H1 (cell line): ENCODE measurements around the gene LCE3C. TPM values are rescaled to one million over a fixed set of nuclear protein-coding genes. Genes with fewer than 3 reads are reported as not detected.

Experiments
- CTCF ChIA-PET: fragments of 300-600 bp; sonication (Branson Sonifier 250); formaldehyde crosslinking; loops from one replicate; lab custom pipeline; 2021; ENCODE audit not compliant: partially characterized antibody; lab: Charles Lee
- POLR2A ChIA-PET: fragments of 300-600 bp; sonication (Branson Sonifier 250); formaldehyde crosslinking; loops from one replicate; lab custom pipeline; 2021; ENCODE audit warnings: inconsistent platforms; ENCODE audit not compliant: partially characterized antibody; lab: Charles Lee
- DNase-seq, 2 experiments: peaks; one replicate each; pipeline versions ENCODE4 v3.0.0 to v3.0.0-alpha.2; 2010 to 2022; ENCODE audit warnings: low spot score in 2 of 2, low read depth in 1 of 2, mixed read lengths in 1 of 2
- FAIRE-seq: peaks from 2 replicates; lab custom pipeline; 2011; peaks lifted over from hg19 to GRCh38; lab: Jason Lieb, UNC
- H2AFZ ChIP-seq: 2 replicates; pipeline ENCODE4 v1.8.1; 2012; ENCODE audit warnings: low read length, inconsistent platforms
- H2AK5ac ChIP-seq: 2 replicates; pipeline ENCODE4 v1.6.1; 2013; ENCODE audit warnings: low read depth, low read length
- H2BK120ac ChIP-seq: replicated peaks from 2 replicates; pipeline ENCODE3; 2013; ENCODE audit warnings: low read depth, low read length, inconsistent platforms
- H2BK12ac ChIP-seq: 2 replicates; pipeline ENCODE4 v1.6.1; 2013; ENCODE audit warnings: low read depth, low read length
- H2BK15ac ChIP-seq: 2 replicates; pipeline ENCODE4 v1.6.1; 2013; ENCODE audit warnings: low read length
- H2BK20ac ChIP-seq: 2 replicates; pipeline ENCODE4 v1.6.1; 2013; ENCODE audit warnings: low read length
- H2BK5ac ChIP-seq: 2 replicates; pipeline ENCODE4 v1.6.1; 2013; ENCODE audit warnings: low read depth, low read length
- H3K14ac ChIP-seq: 2 replicates; pipeline ENCODE4 v1.6.1; 2013; ENCODE audit warnings: inconsistent platforms; ENCODE audit not compliant: insufficient read length
- H3K18ac ChIP-seq: 2 replicates; pipeline ENCODE4 v1.6.1; 2013; ENCODE audit warnings: low read length; ENCODE audit errors: extremely low read depth
- H3K23ac ChIP-seq: 2 replicates; pipeline ENCODE4 v1.6.1; 2013; ENCODE audit warnings: inconsistent platforms; ENCODE audit not compliant: insufficient read length
- H3K23me2 ChIP-seq: 2 replicates; pipeline ENCODE4 v1.6.1; 2013; ENCODE audit warnings: low read depth, low read length
- H3K27ac ChIP-seq: 2 replicates; pipeline ENCODE4 v1.6.1; 2011; ENCODE audit warnings: low read depth, low read length, inconsistent platforms
- H3K27me3 ChIP-seq, 4 experiments: replicated peaks in 1 of 4; 1 replicate in 1 of 4; 2 replicates in 3 of 4; pipeline versions ENCODE4 v1.6.1 to v1.8.1; 2011 to 2013; ENCODE audit warnings: low read length in 3 of 4, mild to moderate bottlenecking in 3 of 4, inconsistent platforms in 2 of 4, mixed read lengths in 2 of 4, moderate library complexity in 1 of 4; ENCODE audit not compliant: control insufficient read depth in 3 of 4, insufficient read depth in 3 of 4; ENCODE audit errors: extremely low read depth in 1 of 4
- H3K36me3 ChIP-seq, 4 experiments: 2 replicates each; pipeline versions ENCODE4 v1.6.1 to v1.8.1; 2011 to 2013; ENCODE audit warnings: mild to moderate bottlenecking in 4 of 4, low read length in 3 of 4, moderate library complexity in 2 of 4, control low read depth in 1 of 4, inconsistent platforms in 1 of 4; ENCODE audit not compliant: insufficient read depth in 4 of 4, control insufficient read depth in 2 of 4
- H3K4ac ChIP-seq: replicated peaks from 2 replicates; pipeline ENCODE3; 2013; ENCODE audit warnings: low read length, low read depth, mixed read lengths, inconsistent platforms; ENCODE audit not compliant: insufficient read length
- H3K4me1 ChIP-seq, 4 experiments: replicated peaks in 1 of 4; 1 replicate in 1 of 4; 2 replicates in 3 of 4; pipeline versions ENCODE4 v1.6.1 to v1.8.1; 2011 to 2013; ENCODE audit warnings: low read length in 3 of 4, inconsistent platforms in 2 of 4, mixed read lengths in 1 of 4; ENCODE audit not compliant: insufficient read depth in 4 of 4, control insufficient read depth in 3 of 4
- H3K4me2 ChIP-seq, 2 experiments: 2 replicates each; pipeline versions ENCODE4 v1.6.1 to v1.8.1; 2011 to 2013; ENCODE audit warnings: low read depth in 2 of 2, low read length in 2 of 2, control low read depth in 1 of 2, inconsistent platforms in 1 of 2, mild to moderate bottlenecking in 1 of 2; ENCODE audit not compliant: insufficient read depth in 1 of 2
- H3K4me3 ChIP-seq, 4 experiments: fragments of 200-600, 300-600 bp in 1 of 4; sonication (generic), shearing (Covaris generic), sonication (Bioruptor Twin) in 1 of 4; 2 replicates each; pipeline versions ENCODE4 v1.5.1 to v1.8.1; 2011 to 2016; ENCODE audit warnings: low read length in 4 of 4, low read depth in 3 of 4, control low read depth in 2 of 4, inconsistent platforms in 2 of 4, mild to moderate bottlenecking in 2 of 4, mixed read lengths in 1 of 4, moderate library complexity in 1 of 4; ENCODE audit not compliant: insufficient read depth in 2 of 4; ENCODE audit errors: extremely low read depth in 1 of 4
- H3K56ac ChIP-seq: replicated peaks from 2 replicates; pipeline ENCODE3; 2013; ENCODE audit warnings: low read depth, mild to moderate bottlenecking, mixed read lengths, low read length, inconsistent platforms; ENCODE audit not compliant: insufficient read length
- H3K79me1 ChIP-seq: 2 replicates; pipeline ENCODE4 v1.6.1; 2013; ENCODE audit warnings: low read depth, low read length, control low read depth
- H3K79me2 ChIP-seq, 2 experiments: 2 replicates each; pipeline versions ENCODE4 v1.6.1 to v1.8.1; 2012 to 2013; ENCODE audit warnings: low read length in 2 of 2, mild to moderate bottlenecking in 2 of 2, inconsistent platforms in 1 of 2; ENCODE audit not compliant: insufficient read depth in 2 of 2, control insufficient read depth in 1 of 2
- H3K9ac ChIP-seq, 4 experiments: replicated peaks in 1 of 4; 1 replicate in 1 of 4; 2 replicates in 3 of 4; pipeline versions ENCODE4 v1.6.1 to v1.8.1; 2011 to 2013; ENCODE audit warnings: low read depth in 3 of 4, low read length in 3 of 4, control low read depth in 2 of 4, mild to moderate bottlenecking in 2 of 4, moderate library complexity in 2 of 4, inconsistent platforms in 1 of 4; ENCODE audit errors: extremely low read depth in 1 of 4
- H3K9me3 ChIP-seq, 2 experiments: 2 replicates each; pipeline versions ENCODE4 v1.6.1 to v1.8.1; 2012 to 2013; ENCODE audit warnings: mild to moderate bottlenecking in 2 of 2, moderate library complexity in 2 of 2, control low read depth in 1 of 2, inconsistent platforms in 1 of 2, low read depth in 1 of 2, low read length in 1 of 2, mixed read lengths in 1 of 2; ENCODE audit not compliant: insufficient read depth in 2 of 2
- H4K20me1 ChIP-seq, 2 experiments: replicated peaks in 1 of 2; 2 replicates each; pipeline versions ENCODE3 to v1.8.1; 2011 to 2013; ENCODE audit warnings: inconsistent platforms in 2 of 2, low read length in 2 of 2, mild to moderate bottlenecking in 1 of 2; ENCODE audit not compliant: insufficient read depth in 2 of 2, control insufficient read depth in 1 of 2
- H4K5ac ChIP-seq: 2 replicates; pipeline ENCODE4 v1.6.1; 2013; ENCODE audit warnings: low read length, low read depth, mixed read lengths, inconsistent platforms; ENCODE audit not compliant: insufficient read length
- H4K8ac ChIP-seq: 2 replicates; pipeline ENCODE4 v1.8.0; 2013; ENCODE audit warnings: mild to moderate bottlenecking, moderate library complexity, low read length, inconsistent platforms; ENCODE audit not compliant: insufficient read depth; ENCODE audit errors: extremely low read depth
- H4K91ac ChIP-seq: replicated peaks from 2 replicates; pipeline ENCODE3; 2013; ENCODE audit warnings: low read length, mixed read lengths, inconsistent platforms; ENCODE audit not compliant: insufficient read length
- ASH2L ChIP-seq: fragments of 200-600, 300-600 bp; sonication (generic); IDR thresholded peaks from one replicate; pipeline ENCODE4 v1.7.1; 2017; ENCODE audit warnings: low read length
- FOSL1 ChIP-seq: IDR thresholded peaks from 2 replicates; pipeline ENCODE4 v1.6.1; 2011; ENCODE audit warnings: mild to moderate bottlenecking, low read depth, low read length, moderate library complexity; ENCODE audit not compliant: insufficient read depth
- MAFK ChIP-seq: IDR thresholded peaks from 2 replicates; pipeline ENCODE4 v1.6.1; 2012; ENCODE audit warnings: low read depth, mild to moderate bottlenecking, improper control_type of control experiment, low read length
- SRF ChIP-seq: IDR thresholded peaks from 2 replicates; pipeline ENCODE4 v1.6.1; 2011; ENCODE audit warnings: mild to moderate bottlenecking, low read depth, low read length, moderate library complexity
- WGBS, 2 experiments: shearing (Covaris generic) in 1 of 2; methylation state at CpG; one replicate each; pipeline versions ENCODE4 v1.1.6 to v1.1.7; 2013 to 2015; ENCODE audit warnings: low lambda C conversion rate in 2 of 2, mixed read lengths in 2 of 2, inconsistent platforms in 1 of 2, low coverage in 1 of 2, missing lambda C conversion rate in 1 of 2; ENCODE audit not compliant: insufficient replicate concordance in 2 of 2, insufficient coverage in 1 of 2, insufficient read length in 1 of 2; ENCODE audit errors: extremely low coverage in 1 of 2, missing lambda C conversion rate in 1 of 2; 5-methylcytosine and 5-hydroxymethylcytosine counted together
- polyA plus RNA-seq, 7 experiments: library from polyadenylated mRNA; depleted of rRNA in 3 of 7; stranded (reverse) in 5 of 7; unstranded in 2 of 7; fragments of >200 nt in 5 of 7; fragments of 200-250 nt in 2 of 7; gene quantifications; 1 replicate in 5 of 7; 2 replicates in 1 of 7; 4 replicates in 1 of 7; pipeline versions ENCODE4 v1.2.1 to v1.2.3, GENCODE V29; 2011 to 2013; ENCODE audit warnings: missing spikeins in 2 of 7, mixed read lengths in 2 of 7
- total RNA-seq: library from RNA; stranded (reverse); fragmentation: NEBNext Ultra II Directional; extraction: Animal tissue kit (Norgen Biotek cat#: 25700); gene quantifications from 2 replicates; pipeline ENCODE4 v1.2.1, GENCODE V29; 2021
- TF ChIP-seq, protein P1 (sequence below): IDR thresholded peaks from 2 replicates; pipeline ENCODE4 v1.6.1; 2011; ENCODE audit warnings: low read depth, mild to moderate bottlenecking, low read length; ENCODE audit not compliant: insufficient read depth

Gene LCE3C
- total and polyA plus RNA-seq, 2 of the 8 experiments (the other 6 are each of a cell fraction or from before 2014, with no cell fraction given) = not detected

DNA sequence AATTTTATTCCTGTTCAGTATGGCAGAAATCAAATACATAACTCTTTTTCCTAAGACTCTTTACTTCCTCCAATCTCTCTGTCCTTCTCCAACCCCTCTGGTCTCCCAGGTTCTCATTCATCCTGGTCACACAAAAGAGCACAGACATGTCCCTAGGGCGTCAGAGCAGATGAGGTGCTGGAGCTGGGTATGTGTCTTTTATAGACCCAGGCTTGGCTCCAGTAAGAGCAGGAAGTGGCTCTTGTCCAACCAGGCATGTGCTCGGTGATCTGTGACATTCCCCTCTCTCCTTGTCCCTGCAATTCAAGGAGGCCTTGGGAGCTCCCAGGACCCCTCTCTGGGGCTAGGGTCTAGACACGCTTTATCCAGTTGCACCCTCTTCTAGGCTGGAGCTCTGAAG is 45.1 kb downstream of the LCE3C start:
- POLR2A ChIA-PET = no interaction called here
- no peak overlapping the region for H2AFZ ChIP-seq
- no peak overlapping the region for H3K4me2 ChIP-seq
- H2BK120ac ChIP-seq = no peak overlapping the region
- H3K23me2 ChIP-seq = no peaks in the 10 kb centered on the region
- H3K23ac ChIP-seq = no peak overlapping the region
- no peak overlapping the region for H2BK20ac ChIP-seq
- H2BK12ac ChIP-seq = no peak overlapping the region
- no peak overlapping the region for H4K8ac ChIP-seq
- no peak overlapping the region for H4K5ac ChIP-seq
- no peaks in the 10 kb centered on the region for H4K20me1 ChIP-seq
- 72% methylated on average over 3 of the region's 3 CpGs; no CpG with 5 or more reads in 1 of the 2 experiments for WGBS, 2 experiments
- H3K14ac ChIP-seq = no peak overlapping the region
- H3K56ac ChIP-seq = no peak overlapping the region
- H3K4me3 ChIP-seq = no peak overlapping the region
- H3K4ac ChIP-seq = no peak overlapping the region
- no peak overlapping the region for H2AK5ac ChIP-seq
- no peaks in the 10 kb centered on the region for H3K79me2 ChIP-seq
- TF ChIP-seq SRF = no peak
- no peak for TF ChIP-seq MAFK
- TF ChIP-seq FOSL1 = no peak
- no peak for TF ChIP-seq ASH2L
- TF ChIP-seq, protein P1, sequence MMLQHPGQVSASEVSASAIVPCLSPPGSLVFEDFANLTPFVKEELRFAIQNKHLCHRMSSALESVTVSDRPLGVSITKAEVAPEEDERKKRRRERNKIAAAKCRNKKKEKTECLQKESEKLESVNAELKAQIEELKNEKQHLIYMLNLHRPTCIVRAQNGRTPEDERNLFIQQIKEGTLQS = no peak
- no peaks in the 10 kb centered on the region for H3K79me1 ChIP-seq
- DNase-seq = no peak
- H3K18ac ChIP-seq = no peak overlapping the region
- no peak overlapping the region for H2BK5ac ChIP-seq
- CTCF ChIA-PET = no interaction called here
- no peak overlapping the region for H2BK15ac ChIP-seq
- no peak for FAIRE-seq
- peaks cover 70 to 85% of the 10 kb centered on the region in 2 experiments for H3K9me3 ChIP-seq
- H3K36me3 ChIP-seq = no peaks in the 10 kb centered on the region; a peak in 1 of 8 replicates
- H3K27me3 ChIP-seq = no peaks in the 10 kb centered on the region
- no peak overlapping the region for H3K27ac ChIP-seq
- H3K4me1 ChIP-seq = no peaks in the 10 kb centered on the region
- no peak overlapping the region for H3K9ac ChIP-seq
- no peak overlapping the region for H4K91ac ChIP-seq
